Measurements from ENCODE around the gene ZBED2. TPM values are rescaled to one million over a fixed set of nuclear protein-coding genes. Genes with fewer than 3 reads are reported as not detected.

Gene ZBED2
- total RNA-seq, 1 donor from 2014 or later, result not detected

DNA sequence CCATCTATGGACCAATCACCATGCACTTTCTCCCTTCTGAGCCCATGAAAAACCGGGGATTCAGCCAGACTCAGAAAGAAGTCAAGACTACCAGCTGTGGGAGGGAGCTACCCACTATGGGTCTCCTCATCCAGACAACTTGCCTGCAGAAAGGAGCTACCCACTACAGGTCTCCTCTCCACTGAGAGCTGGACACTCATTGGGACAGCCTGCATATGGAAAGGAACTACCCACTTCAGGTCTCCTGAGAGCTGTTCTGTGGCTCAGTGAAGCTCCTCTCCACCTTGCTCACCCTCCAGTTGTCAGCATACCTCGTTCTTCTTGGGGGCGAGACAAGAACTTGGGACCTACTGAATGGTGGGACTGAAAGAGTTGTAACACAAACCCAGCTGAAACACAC, 22.3 kb upstream of the ZBED2 start:
- H3K36me3 Mint-ChIP-seq (ENCODE audit: low read depth, unreplicated experiment), result no peaks in the 10 kb centered on the region
- H3K27ac Mint-ChIP-seq (ENCODE audit: unreplicated experiment), result no peak overlapping the region
- no peak for DNase-seq (ENCODE audit: low spot score)
- peaks cover 4% of the 10 kb centered on the region for H3K4me1 Mint-ChIP-seq (ENCODE audit: unreplicated experiment)
- no peak for TF ChIP-seq CTCF (IDR thresholded peaks at IDR 0.05; ENCODE audit: unreplicated experiment)
- H3K27me3 Mint-ChIP-seq (ENCODE audit: unreplicated experiment), result peaks cover 4% of the 10 kb centered on the region
- no peak overlapping the region for H3K4me3 Mint-ChIP-seq (ENCODE audit: unreplicated experiment)
- no peaks in the 10 kb centered on the region for H3K9me3 Mint-ChIP-seq (ENCODE audit: unreplicated experiment)

GRCh38 chr3:111616417-111617105, 21.4 kb upstream of the ZBED2 start:
- Mint-ChIP-seq H3K27me3 (ENCODE audit: unreplicated experiment) (peaks cover 4% of the 10 kb centered on the region), H3K27ac (ENCODE audit: unreplicated experiment) (no peak overlapping the region), H3K36me3 (ENCODE audit: low read depth, unreplicated experiment) (no peaks in the 10 kb centered on the region), H3K4me3 (ENCODE audit: unreplicated experiment) (no peak overlapping the region), H3K9me3 (ENCODE audit: unreplicated experiment) (no peaks in the 10 kb centered on the region), H3K4me1 (ENCODE audit: unreplicated experiment) (peaks cover 4% of the 10 kb centered on the region)
- no peak for TF ChIP-seq CTCF (IDR thresholded peaks at IDR 0.05; ENCODE audit: unreplicated experiment)
- no peak for DNase-seq (ENCODE audit: low spot score)

- Mint-ChIP-seq H3K27ac (ENCODE audit: unreplicated experiment) (no peak overlapping the region), H3K36me3 (ENCODE audit: low read depth, unreplicated experiment) (no peaks in the 10 kb centered on the region), H3K4me3 (ENCODE audit: unreplicated experiment) (no peak overlapping the region), H3K27me3 (ENCODE audit: unreplicated experiment) (peaks cover 4% of the 10 kb centered on the region), H3K4me1 (ENCODE audit: unreplicated experiment) (peaks cover 4% of the 10 kb centered on the region), H3K9me3 (ENCODE audit: unreplicated experiment) (no peaks in the 10 kb centered on the region)
- DNase-seq (ENCODE audit: low spot score), result no peak
- TF ChIP-seq CTCF (IDR thresholded peaks at IDR 0.05; ENCODE audit: unreplicated experiment), result no peak
Observed at GRCh38 chr3:111615880-111616279, 20.7 kb upstream of the ZBED2 start.

DNA sequence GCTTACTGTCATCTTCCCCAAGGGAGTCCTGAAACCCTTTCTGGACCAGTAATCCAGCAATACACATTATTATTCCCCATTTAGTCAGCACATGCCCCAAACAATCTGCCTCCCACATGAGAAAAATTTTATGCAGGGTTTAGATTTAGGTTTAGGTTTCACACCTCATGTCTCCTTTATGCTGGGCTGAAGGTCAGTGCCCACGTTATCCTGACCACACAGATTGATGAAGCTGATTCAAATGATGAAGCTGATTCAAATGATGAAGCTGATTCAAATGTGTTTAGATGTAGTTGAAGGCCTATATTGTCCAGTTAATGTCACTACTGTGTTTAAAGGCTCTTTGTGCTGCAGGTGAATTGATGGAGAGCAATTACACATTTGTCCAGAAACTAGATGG, 18.1 kb upstream of the ZBED2 start:
- H3K9me3 Mint-ChIP-seq (ENCODE audit: unreplicated experiment), result no peaks in the 10 kb centered on the region

More for the DNA sequence above, 18.1 kb upstream of the ZBED2 start:
- Mint-ChIP-seq H3K27ac (ENCODE audit: unreplicated experiment) (no peak overlapping the region), H3K4me1 (ENCODE audit: unreplicated experiment) (peaks cover 4% of the 10 kb centered on the region), H3K36me3 (ENCODE audit: low read depth, unreplicated experiment) (no peaks in the 10 kb centered on the region), H3K27me3 (ENCODE audit: unreplicated experiment) (peaks cover 4% of the 10 kb centered on the region), H3K4me3 (ENCODE audit: unreplicated experiment) (no peak overlapping the region)
- TF ChIP-seq CTCF (IDR thresholded peaks at IDR 0.05; ENCODE audit: unreplicated experiment), result no peak
- DNase-seq (ENCODE audit: low spot score), result no peak
